GM12891 (cell line): Measurements from ENCODE around the gene OR11G2.
"Not testable (repeated sequence)": the region's sequence is repeated elsewhere in the genome, so short reads cannot be mapped to it uniquely, and the experiment has no call there.

ENCODE experiments used
- POLR2A ChIP-seq: IDR thresholded peaks from 2 replicates; pipeline ENCODE4 v1.6.1; 2011; ENCODE audit warnings: low read depth, low read length, control low read depth
- POLR2AphosphoS5 ChIP-seq: IDR thresholded peaks from 2 replicates; pipeline ENCODE4 v1.6.1; 2011; ENCODE audit warnings: low read depth, low read length, control low read depth

GRCh38 chr14:20212406-20212805 lies 21.7 kb downstream of the OR11G2 start:
- not testable (repeated sequence) for TF ChIP-seq POLR2A, POLR2AphosphoS5
